ENCODE measurements around the gene REC8. TPM values are rescaled to one million over a fixed set of nuclear protein-coding genes. Genes with fewer than 3 reads are reported as not detected.

The REC8 gene
- total and polyA plus RNA-seq, 4 donors: 2.3 to 4.7 (median 3.8) TPM

DNA sequence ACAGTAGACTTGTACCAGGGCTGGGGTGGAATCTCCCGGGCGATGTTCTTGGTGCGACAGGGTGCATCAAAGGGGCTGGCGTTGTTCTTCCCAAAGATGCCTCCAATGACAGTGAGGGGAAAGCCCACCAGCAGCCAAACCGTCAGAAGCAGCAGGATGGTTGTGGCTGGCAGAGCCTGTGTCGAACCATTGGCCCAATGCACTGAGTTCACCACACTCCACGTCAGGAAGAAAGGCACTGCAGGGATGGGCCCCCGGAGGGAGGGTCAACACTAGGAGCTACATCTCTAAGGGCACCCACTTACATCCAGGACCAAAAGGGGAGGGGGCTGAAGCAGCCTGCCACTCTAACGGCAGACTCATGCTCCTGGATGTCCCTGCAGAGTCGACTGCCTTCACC is 18.5 kb downstream of the REC8 start:
- Histone ChIP-seq H3K4me1 (ENCODE audit: control insufficient read depth in 4 of 4, insufficient read depth in 4 of 4, low read length in 3 of 4) (peaks cover 5 to 29% (median 19%) of the 10 kb centered on the region in 4 donors), H3K9me3 (ENCODE audit: control insufficient read depth in 4 of 4, low read length in 3 of 4) (no peaks in the 10 kb centered on the region), H3K36me3 (ENCODE audit: control insufficient read depth in 4 of 4, insufficient read depth in 3 of 4, low read depth in 1 of 4, low read length in 3 of 4) (peaks cover 4 to 31% (median 15%) of the 10 kb centered on the region in 4 donors), H3K27ac (ENCODE audit: low read depth in 1 of 2, low read length in 2 of 2) (no peak overlapping the region), H3K9ac (ENCODE audit: low read depth in 1 of 2, low read length in 2 of 2) (no peak overlapping the region), H3K4me3 (ENCODE audit: low read depth in 1 of 3, low read length in 3 of 3) (no peak overlapping the region), H3K27me3 (ENCODE audit: control insufficient read depth in 4 of 4, insufficient read depth in 4 of 4, low read length in 3 of 4) (no peaks in the 10 kb centered on the region)
- TF ChIP-seq, protein P1, sequence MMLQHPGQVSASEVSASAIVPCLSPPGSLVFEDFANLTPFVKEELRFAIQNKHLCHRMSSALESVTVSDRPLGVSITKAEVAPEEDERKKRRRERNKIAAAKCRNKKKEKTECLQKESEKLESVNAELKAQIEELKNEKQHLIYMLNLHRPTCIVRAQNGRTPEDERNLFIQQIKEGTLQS (IDR thresholded peaks at IDR 0.05): no peak
- TF ChIP-seq TAF1 (conservative IDR thresholded peaks at IDR 0.05) (no peak), RXRA (IDR thresholded peaks at IDR 0.05) (no peak), YY1 (IDR thresholded peaks at IDR 0.05) (no peak), GABPA (IDR thresholded peaks at IDR 0.05 in 1 of 2, conservative IDR thresholded peaks at IDR 0.05 in 1 of 2) (no peak), JUND (IDR thresholded peaks at IDR 0.05) (no peak)
- TF ChIP-seq, protein P2, sequence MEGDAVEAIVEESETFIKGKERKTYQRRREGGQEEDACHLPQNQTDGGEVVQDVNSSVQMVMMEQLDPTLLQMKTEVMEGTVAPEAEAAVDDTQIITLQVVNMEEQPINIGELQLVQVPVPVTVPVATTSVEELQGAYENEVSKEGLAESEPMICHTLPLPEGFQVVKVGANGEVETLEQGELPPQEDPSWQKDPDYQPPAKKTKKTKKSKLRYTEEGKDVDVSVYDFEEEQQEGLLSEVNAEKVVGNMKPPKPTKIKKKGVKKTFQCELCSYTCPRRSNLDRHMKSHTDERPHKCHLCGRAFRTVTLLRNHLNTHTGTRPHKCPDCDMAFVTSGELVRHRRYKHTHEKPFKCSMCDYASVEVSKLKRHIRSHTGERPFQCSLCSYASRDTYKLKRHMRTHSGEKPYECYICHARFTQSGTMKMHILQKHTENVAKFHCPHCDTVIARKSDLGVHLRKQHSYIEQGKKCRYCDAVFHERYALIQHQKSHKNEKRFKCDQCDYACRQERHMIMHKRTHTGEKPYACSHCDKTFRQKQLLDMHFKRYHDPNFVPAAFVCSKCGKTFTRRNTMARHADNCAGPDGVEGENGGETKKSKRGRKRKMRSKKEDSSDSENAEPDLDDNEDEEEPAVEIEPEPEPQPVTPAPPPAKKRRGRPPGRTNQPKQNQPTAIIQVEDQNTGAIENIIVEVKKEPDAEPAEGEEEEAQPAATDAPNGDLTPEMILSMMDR (IDR thresholded peaks at IDR 0.05; ENCODE audit: low read depth, low read length, missing input control): no peak
- 96% methylated on average over 10 of the region's 10 CpGs for WGBS
- DNase-seq (ENCODE audit: low spot score): no peak

DNA sequence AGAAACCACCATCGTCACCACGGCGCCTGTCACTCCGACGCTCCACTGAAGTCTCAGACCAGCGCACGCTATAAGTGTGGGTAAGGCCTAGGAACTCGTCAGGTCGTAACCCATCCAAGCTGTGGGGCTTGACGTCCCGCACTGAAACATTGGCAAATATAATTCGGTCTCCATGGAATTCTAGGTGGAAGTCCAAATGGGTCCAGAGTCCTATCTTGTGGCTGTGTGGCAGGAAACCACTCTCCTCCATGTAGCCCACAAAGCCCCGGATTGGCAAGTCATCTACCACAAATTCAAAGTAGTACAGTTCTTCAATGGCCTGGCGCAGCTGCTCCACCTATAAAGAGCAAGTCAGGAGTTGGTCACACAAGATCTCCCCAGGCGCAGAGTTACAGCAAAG is 21.1 kb downstream of the REC8 start:
- no peak for DNase-seq (ENCODE audit: low spot score)
- no peak for TF ChIP-seq RAD21 (IDR thresholded peaks at IDR 0.05)
- no peak for TF ChIP-seq FOXA1 (IDR thresholded peaks at IDR 0.05)
- no peak for TF ChIP-seq JUND (IDR thresholded peaks at IDR 0.05)
- TF ChIP-seq HNF4G (IDR thresholded peaks at IDR 0.05): no peak

DNA sequence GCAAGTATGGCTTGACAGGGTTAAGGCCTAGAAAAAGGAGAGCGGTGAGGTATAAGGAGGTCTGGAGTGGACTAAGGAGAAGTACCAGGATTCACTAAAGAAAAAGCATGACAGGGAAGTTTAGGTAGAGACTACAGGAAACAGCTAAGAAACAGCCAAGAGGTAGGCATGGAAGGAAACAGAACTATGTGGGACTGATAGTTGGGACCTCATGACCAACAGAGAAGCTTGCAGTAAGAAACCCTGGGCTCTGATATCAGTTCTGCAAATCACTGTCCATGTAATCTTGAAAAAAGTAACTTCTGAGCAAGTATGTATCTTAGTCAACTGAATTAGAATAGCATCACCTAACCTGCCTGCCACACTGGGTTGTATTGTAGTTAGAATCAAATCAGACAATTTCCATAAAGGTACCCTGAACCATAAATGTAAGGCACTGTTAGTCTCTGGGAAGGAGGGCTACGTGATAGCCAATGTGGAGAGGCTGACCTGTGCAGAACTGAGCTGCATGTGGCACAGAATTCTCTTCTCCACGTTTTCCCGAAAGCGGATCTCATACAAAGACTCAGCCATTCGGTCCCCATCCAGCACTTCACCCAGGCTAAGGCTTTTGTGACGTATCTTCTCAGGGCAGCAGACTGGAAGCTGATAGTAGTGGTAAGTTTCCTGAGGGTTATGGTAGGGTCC is 22.4 kb downstream of the REC8 start:
- no peak for TF ChIP-seq FOXA2 (IDR thresholded peaks at IDR 0.05)
- TF ChIP-seq, protein P3, sequence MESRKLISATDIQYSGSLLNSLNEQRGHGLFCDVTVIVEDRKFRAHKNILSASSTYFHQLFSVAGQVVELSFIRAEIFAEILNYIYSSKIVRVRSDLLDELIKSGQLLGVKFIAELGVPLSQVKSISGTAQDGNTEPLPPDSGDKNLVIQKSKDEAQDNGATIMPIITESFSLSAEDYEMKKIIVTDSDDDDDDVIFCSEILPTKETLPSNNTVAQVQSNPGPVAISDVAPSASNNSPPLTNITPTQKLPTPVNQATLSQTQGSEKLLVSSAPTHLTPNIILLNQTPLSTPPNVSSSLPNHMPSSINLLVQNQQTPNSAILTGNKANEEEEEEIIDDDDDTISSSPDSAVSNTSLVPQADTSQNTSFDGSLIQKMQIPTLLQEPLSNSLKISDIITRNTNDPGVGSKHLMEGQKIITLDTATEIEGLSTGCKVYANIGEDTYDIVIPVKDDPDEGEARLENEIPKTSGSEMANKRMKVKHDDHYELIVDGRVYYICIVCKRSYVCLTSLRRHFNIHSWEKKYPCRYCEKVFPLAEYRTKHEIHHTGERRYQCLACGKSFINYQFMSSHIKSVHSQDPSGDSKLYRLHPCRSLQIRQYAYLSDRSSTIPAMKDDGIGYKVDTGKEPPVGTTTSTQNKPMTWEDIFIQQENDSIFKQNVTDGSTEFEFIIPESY (IDR thresholded peaks at IDR 0.05): no peak
- no peak for DNase-seq (ENCODE audit: low spot score)
- H3K9ac ChIP-seq (ENCODE audit: low read depth in 1 of 2, low read length in 2 of 2): peak overlapping the region; percentile 1 to 76
- peaks cover 4 to 17% (median 10%) of the 10 kb centered on the region in 4 donors for H3K36me3 ChIP-seq (ENCODE audit: control insufficient read depth in 4 of 4, insufficient read depth in 3 of 4, low read depth in 1 of 4, low read length in 3 of 4)
- no peaks in the 10 kb centered on the region for H3K27me3 ChIP-seq (ENCODE audit: control insufficient read depth in 4 of 4, insufficient read depth in 4 of 4, low read length in 3 of 4)
- H3K9me3 ChIP-seq (ENCODE audit: control insufficient read depth in 4 of 4, low read length in 3 of 4): no peaks in the 10 kb centered on the region
- H3K4me3 ChIP-seq (ENCODE audit: low read depth in 1 of 3, low read length in 3 of 3): peak overlapping the region; percentile 79 to 94 (median 93)
- H3K27ac ChIP-seq (ENCODE audit: low read depth in 1 of 2, low read length in 2 of 2): peak overlapping the region; percentile 99
- H3K4me1 ChIP-seq (ENCODE audit: control insufficient read depth in 4 of 4, insufficient read depth in 4 of 4, low read length in 3 of 4): peaks cover 0 to 29% (median 24%) of the 10 kb centered on the region in 4 donors
- WGBS: 90% methylated on average over 7 of the region's 7 CpGs

More for the DNA sequence above, 21.1 kb downstream of the REC8 start:
- Histone ChIP-seq H3K27ac (ENCODE audit: low read depth in 1 of 2, low read length in 2 of 2) (no peak overlapping the region), H3K4me3 (ENCODE audit: low read depth in 1 of 3, low read length in 3 of 3) (no peak overlapping the region), H3K4me1 (ENCODE audit: control insufficient read depth in 4 of 4, insufficient read depth in 4 of 4, low read length in 3 of 4) (peaks cover 2 to 30% (median 21%) of the 10 kb centered on the region in 4 donors), H3K9ac (ENCODE audit: low read depth in 1 of 2, low read length in 2 of 2) (no peak overlapping the region), H3K9me3 (ENCODE audit: control insufficient read depth in 4 of 4, low read length in 3 of 4) (no peaks in the 10 kb centered on the region), H3K36me3 (ENCODE audit: control insufficient read depth in 4 of 4, insufficient read depth in 3 of 4, low read depth in 1 of 4, low read length in 3 of 4) (peaks cover 4 to 17% (median 8%) of the 10 kb centered on the region in 4 donors), H3K27me3 (ENCODE audit: control insufficient read depth in 4 of 4, insufficient read depth in 4 of 4, low read length in 3 of 4) (no peaks in the 10 kb centered on the region)
- 90% methylated on average over 15 of the region's 15 CpGs for WGBS
